ENCODE measurements around the gene FRMD6.

- TF ChIP-seq CTCF (IDR thresholded peaks at IDR 0.05) (no peak), POLR2A (IDR thresholded peaks at IDR 0.05) (no peak)
Measured at GRCh38 chr14:51676549-51676948, 24.8 kb downstream of the FRMD6 start.

Data from uterus (tissue), 2 donors.